GM10248 (cell line): Measurements from ENCODE around the gene PRKCA.

Experiments used
- CTCF ChIA-PET: fragments of 300-600 bp; sonication (Branson Sonifier 250); formaldehyde crosslinking; extraction: SDS; loops from one replicate; lab custom pipeline; 2021; ENCODE audit warnings: antibody characterized with exemption; lab: Yijun Ruan, JAX
- POLR2A ChIA-PET: fragments of 350-650 bp; sonication (Branson Sonifier 250); formaldehyde crosslinking; extraction: SDS; loops from one replicate; lab custom pipeline; 2020; ENCODE audit warnings: antibody characterized with exemption; lab: Yijun Ruan, JAX
- DNase-seq: peaks from one replicate; pipeline ENCODE4 v3.0.0; 2012; ENCODE audit errors: extremely low spot score
- CTCF ChIP-seq: IDR thresholded peaks from 2 replicates; pipeline ENCODE4 v1.5.1; 2012; ENCODE audit warnings: mild to moderate bottlenecking, low read depth; ENCODE audit errors: extremely low read depth, missing control alignments, control extremely low read depth

Gene PRKCA

GRCh38 chr17:66604376-66604775 lies 302.0 kb downstream of the PRKCA start:
- ChIA-PET POLR2A (no interaction called here), CTCF (interaction anchor here (1.0 kb wide), 1 partner anchor 17 kb away, joined by 3 read pairs; no protein-coding TSS in a partner anchor)
- no peak for TF ChIP-seq CTCF
- no peak for DNase-seq

- DNase-seq: no peak
- CTCF ChIA-PET: no interaction called here
- POLR2A ChIA-PET: no interaction called here
- no peak for TF ChIP-seq CTCF
These were observed 303.1 kb downstream of the PRKCA start for GRCh38 chr17:66605541-66605940.

- POLR2A ChIA-PET: no interaction called here
- no peak for DNase-seq
- no peak for TF ChIP-seq CTCF
- CTCF ChIA-PET: no interaction called here
These were observed 308.1 kb downstream of the PRKCA start for GRCh38 chr17:66610361-66611133.

GRCh38 chr17:66611397-66611796 lies 309.0 kb downstream of the PRKCA start:
- ChIA-PET CTCF (no interaction called here), POLR2A (no interaction called here)
- TF ChIP-seq CTCF: no peak
- DNase-seq: no peak

- no peak for TF ChIP-seq CTCF
- CTCF ChIA-PET: interaction anchor here (1.7 kb wide), 1 partner anchor 10 kb away, joined by 4 read pairs; no protein-coding TSS in a partner anchor
- POLR2A ChIA-PET: no interaction called here
- DNase-seq: no peak
These were observed 310.6 kb downstream of the PRKCA start for GRCh38 chr17:66612993-66613392.

- ChIA-PET POLR2A (no interaction called here), CTCF (interaction anchor here (1.0 to 1.8 kb wide), 2 partner anchors 18 to 48 kb away, joined by 3 to 5 read pairs; no protein-coding TSS in a partner anchor)
- no peak for TF ChIP-seq CTCF
- DNase-seq: no peak
These were observed 312.1 kb downstream of the PRKCA start for GRCh38 chr17:66614469-66614868.
